Kidney (tissue), 14 donors: ENCODE data around the gene LCN15. TPM values are rescaled to one million over a fixed set of nuclear protein-coding genes. Genes with fewer than 3 reads are reported as not detected.
A peak's percentile ranks its signal among the peaks of the same experiment; 100 is the strongest.
"Not testable (repeated sequence)": the region's sequence is repeated elsewhere in the genome, so short reads cannot be mapped to it uniquely, and the experiment has no call there.

Source experiments
- DNase-seq, 5 donors: peaks; one replicate each; pipeline ENCODE4 v3.0.0-alpha.2; 2013 to 2020
- FAIRE-seq: peaks from 2 replicates; lab custom pipeline; 2012; peaks lifted over from hg19 to GRCh38; lab: Jason Lieb, UNC
- H3K27ac ChIP-seq, 2 donors: one replicate each; pipeline ENCODE4 v1.7.0; 2013; ENCODE audit warnings: low read depth in 2 of 2, low read length in 2 of 2, inconsistent platforms in 1 of 2
- H3K27me3 ChIP-seq: one replicate; pipeline ENCODE4 v1.7.1; 2013; ENCODE audit warnings: low read length, inconsistent platforms; ENCODE audit not compliant: control insufficient read depth, insufficient read depth
- H3K36me3 ChIP-seq, 3 donors: one replicate each; pipeline versions ENCODE4 v1.7.0 to v1.7.1; 2013; ENCODE audit warnings: low read length in 3 of 3, control low read depth in 1 of 3, inconsistent platforms in 1 of 3; ENCODE audit not compliant: insufficient read depth in 3 of 3, control insufficient read depth in 2 of 3
- H3K4me1 ChIP-seq, 3 donors: one replicate each; pipeline versions ENCODE4 v1.7.0 to v1.7.1; 2013; ENCODE audit warnings: low read length in 3 of 3, inconsistent platforms in 1 of 3, low read depth in 1 of 3; ENCODE audit not compliant: control insufficient read depth in 2 of 3, insufficient read depth in 2 of 3
- H3K4me3 ChIP-seq, 3 donors: one replicate each; pipeline versions ENCODE4 v1.7.0 to v1.8.1; 2013; ENCODE audit warnings: low read length in 3 of 3, control low read depth in 1 of 3, inconsistent platforms in 1 of 3
- H3K9ac ChIP-seq, 3 donors: one replicate each; pipeline versions ENCODE4 v1.7.0 to v1.7.1; 2013; ENCODE audit warnings: low read length in 3 of 3, control low read depth in 1 of 3, inconsistent platforms in 1 of 3
- H3K9me3 ChIP-seq, 3 donors: one replicate each; pipeline versions ENCODE4 v1.7.0 to v1.7.1; 2013; ENCODE audit warnings: low read length in 3 of 3, control low read depth in 1 of 3, inconsistent platforms in 1 of 3; ENCODE audit not compliant: control insufficient read depth in 2 of 3, insufficient read depth in 1 of 3
- CTCF ChIP-seq: IDR thresholded peaks from 3 replicates; pipeline ENCODE4 v1.5.1; 2012; ENCODE audit warnings: mild to moderate bottlenecking, moderate library complexity, borderline replicate concordance; ENCODE audit not compliant: insufficient read depth; ENCODE audit errors: extremely low read depth
- intact Hi-C: fragments of 100-400 bp; cut with DNase I; formaldehyde crosslinking; loops from one replicate; pipeline ENCODE4 v1.11.1; 2022
- polyA plus RNA-seq: library from polyadenylated mRNA; stranded (reverse); fragments of 350-450 nt; fragmentation: Illumina TruSeq; extraction: RNeasy Lipid Tissue Mini Kit (QIAGEN cat#74804); gene quantifications from one replicate; pipeline ENCODE4 v1.2.3, GENCODE V29; 2014; ENCODE audit warnings: low read depth, low replicate concordance; ENCODE audit not compliant: insufficient read depth
- total RNA-seq: library from RNA; stranded (reverse); fragmentation: NEBNext Ultra II Directional; extraction: Animal tissue kit (Norgen Biotek cat#: 25700); gene quantifications from one replicate; pipeline ENCODE4 v1.2.1, GENCODE V29; 2021
- donor health status: control.
- donor health status: control.
- donor health status: control.
- donor health status: control.
- donor health status: control.
- donor health status: DM: yes; HTN: yes; CAD: no.
- donor health status: Normal renal cell carcinoma (clear cell type).

LCN15 gene
- total and polyA plus RNA-seq, 2 donors from 2014 or later: not detected

- Histone ChIP-seq H3K27me3 (no peaks in the 10 kb centered on the region), H3K4me3 (no peak overlapping the region), H3K27ac (no peak overlapping the region), H3K9me3 (no peaks in the 10 kb centered on the region), H3K9ac (no peak overlapping the region), H3K4me1 (peaks cover 3 to 15% (median 6%) of the 10 kb centered on the region in 3 donors), H3K36me3 (peaks cover 0 to 2% (median 0%) of the 10 kb centered on the region in 3 donors)
- DNase-seq: peak; percentile 69 to 87 (median 80)
- FAIRE-seq: no peak
- intact Hi-C loops: loop anchor here (10.0 kb wide), 1 partner anchor 247 kb away; the partner anchor contains the start of gene FUT7
- TF ChIP-seq CTCF: peak; percentile 92
Observed at GRCh38 chr9:136787690-136788400, 23.5 kb upstream of the LCN15 start.

DNA sequence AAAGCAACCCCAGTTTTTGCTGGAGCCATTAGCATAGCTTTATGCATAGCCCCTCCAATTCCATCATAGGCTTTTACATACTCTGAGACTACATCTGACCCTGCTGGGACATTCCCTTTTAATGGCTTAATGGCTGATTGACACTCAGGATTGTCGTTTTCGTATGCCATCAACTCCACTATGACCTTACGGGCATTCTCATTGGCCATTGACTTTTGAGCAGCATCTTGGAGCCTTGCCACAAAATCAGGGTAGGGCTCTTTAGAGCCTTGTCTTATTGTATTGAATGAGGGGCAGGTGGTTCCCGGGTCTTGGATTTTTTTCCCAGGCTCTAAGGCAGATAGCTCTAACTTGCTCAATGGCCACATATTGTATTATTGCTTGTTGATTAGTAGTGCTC lies 22.7 kb upstream of the LCN15 start:
- H3K4me3 ChIP-seq, H3K9ac ChIP-seq, H3K27me3 ChIP-seq, H3K27ac ChIP-seq, FAIRE-seq, H3K36me3 ChIP-seq, H3K9me3 ChIP-seq, H3K4me1 ChIP-seq, DNase-seq: not testable (repeated sequence)
- intact Hi-C loops: loop anchor here (10.0 kb wide), 1 partner anchor 248 kb away; the partner anchor contains the start of gene FUT7

GRCh38 chr9:136786451-136786850 lies 22.1 kb upstream of the LCN15 start:
- H3K4me1 ChIP-seq: peaks cover 3 to 6% (median 5%) of the 10 kb centered on the region in 3 donors
- H3K9ac ChIP-seq: no peak overlapping the region
- DNase-seq (peak in 1 of 5 donors; percentile 32), FAIRE-seq (no peak)
- no peaks in the 10 kb centered on the region for H3K36me3 ChIP-seq
- TF ChIP-seq CTCF: no peak
- no peaks in the 10 kb centered on the region for H3K9me3 ChIP-seq
- H3K27me3 ChIP-seq: no peaks in the 10 kb centered on the region
- intact Hi-C loops: loop anchor here (10.0 kb wide), 1 partner anchor 248 kb away; the partner anchor contains the start of gene FUT7
- no peak overlapping the region for H3K4me3 ChIP-seq
- no peak overlapping the region for H3K27ac ChIP-seq

- DNase-seq: peak in 1 of 5 donors; percentile 46
- not testable (repeated sequence) for H3K27me3 ChIP-seq, H3K4me3 ChIP-seq, H3K9ac ChIP-seq, FAIRE-seq, H3K9me3 ChIP-seq, H3K4me1 ChIP-seq, H3K36me3 ChIP-seq, H3K27ac ChIP-seq
- intact Hi-C loops: loop anchor here (10.0 kb wide), 1 partner anchor 249 kb away; the partner anchor contains the start of gene FUT7
Observed at GRCh38 chr9:136785565-136786355, 21.4 kb upstream of the LCN15 start.
